GM10847 (cell line): Measurements from ENCODE around the gene DIS3L2.

Experiments used
- POLR2A ChIP-seq: IDR thresholded peaks from 2 replicates; pipeline ENCODE4 v1.6.1; 2011; ENCODE audit not compliant: insufficient read length; ENCODE audit errors: extremely low read depth

The DIS3L2 gene

GRCh38 chr2:231925303-231926179 lies 36.0 kb upstream of the DIS3L2 start:
- no peak for TF ChIP-seq POLR2A

DNA sequence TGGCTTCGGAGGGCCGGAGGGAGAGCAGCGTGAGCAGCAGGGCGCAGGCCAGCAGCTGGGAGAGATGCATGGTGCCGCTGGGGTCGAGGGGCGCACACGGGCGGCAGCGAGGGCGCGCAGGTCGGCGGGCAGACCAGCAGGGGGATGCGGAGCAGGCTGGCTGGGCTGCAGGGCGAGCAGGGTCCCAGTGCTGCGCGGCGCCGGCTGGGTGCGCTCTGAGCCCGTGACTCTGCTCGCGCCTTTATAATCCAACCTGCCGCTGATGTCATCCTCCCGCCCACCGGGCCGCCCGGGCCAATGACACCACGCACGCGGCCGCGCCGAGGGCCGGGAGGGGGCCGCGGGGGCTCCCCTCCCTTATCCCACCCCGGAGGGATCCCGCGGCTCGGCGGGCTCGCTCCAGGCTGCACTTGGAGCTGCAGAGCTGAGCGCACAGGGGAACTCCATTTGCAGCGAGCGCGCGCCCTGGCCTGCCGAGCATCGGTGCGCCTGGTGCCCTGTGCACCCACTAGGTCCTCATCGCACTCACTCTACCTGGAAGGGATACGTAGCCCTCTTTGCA lies 35.3 kb upstream of the DIS3L2 start, which contains the start of gene NPPC:
NPPC (minus strand) TSS at position 217 of the 562 bp plus-strand sequence; CDS start at position 70, 147 bp downstream.
- TF ChIP-seq POLR2A: no peak

- TF ChIP-seq POLR2A: no peak
Observed at GRCh38 chr2:231926761-231927565, 34.5 kb upstream of the DIS3L2 start.

- TF ChIP-seq POLR2A: no peak
Observed at GRCh38 chr2:231927566-231927890, 34.0 kb upstream of the DIS3L2 start.

DNA sequence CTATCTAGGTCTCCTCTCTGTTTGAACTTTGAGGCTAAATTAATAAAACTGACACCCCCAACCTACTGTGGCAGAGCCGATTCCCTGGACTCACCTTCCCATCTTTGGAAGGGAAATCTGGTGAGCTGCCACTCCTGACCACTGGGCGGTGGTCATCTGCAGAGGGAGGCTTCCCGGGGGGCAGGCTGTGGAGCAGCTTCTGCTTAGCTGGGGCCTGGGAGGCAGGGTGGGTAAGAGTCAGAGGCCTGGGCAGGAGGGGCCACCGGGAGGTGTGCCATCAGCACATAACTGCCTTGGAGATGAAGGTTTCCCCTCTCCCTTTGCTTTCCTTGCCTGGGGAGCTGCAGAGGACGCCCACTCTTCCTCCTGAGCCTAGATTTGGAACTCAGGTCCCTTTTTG lies 33.0 kb upstream of the DIS3L2 start:
- no peak for TF ChIP-seq POLR2A

DNA sequence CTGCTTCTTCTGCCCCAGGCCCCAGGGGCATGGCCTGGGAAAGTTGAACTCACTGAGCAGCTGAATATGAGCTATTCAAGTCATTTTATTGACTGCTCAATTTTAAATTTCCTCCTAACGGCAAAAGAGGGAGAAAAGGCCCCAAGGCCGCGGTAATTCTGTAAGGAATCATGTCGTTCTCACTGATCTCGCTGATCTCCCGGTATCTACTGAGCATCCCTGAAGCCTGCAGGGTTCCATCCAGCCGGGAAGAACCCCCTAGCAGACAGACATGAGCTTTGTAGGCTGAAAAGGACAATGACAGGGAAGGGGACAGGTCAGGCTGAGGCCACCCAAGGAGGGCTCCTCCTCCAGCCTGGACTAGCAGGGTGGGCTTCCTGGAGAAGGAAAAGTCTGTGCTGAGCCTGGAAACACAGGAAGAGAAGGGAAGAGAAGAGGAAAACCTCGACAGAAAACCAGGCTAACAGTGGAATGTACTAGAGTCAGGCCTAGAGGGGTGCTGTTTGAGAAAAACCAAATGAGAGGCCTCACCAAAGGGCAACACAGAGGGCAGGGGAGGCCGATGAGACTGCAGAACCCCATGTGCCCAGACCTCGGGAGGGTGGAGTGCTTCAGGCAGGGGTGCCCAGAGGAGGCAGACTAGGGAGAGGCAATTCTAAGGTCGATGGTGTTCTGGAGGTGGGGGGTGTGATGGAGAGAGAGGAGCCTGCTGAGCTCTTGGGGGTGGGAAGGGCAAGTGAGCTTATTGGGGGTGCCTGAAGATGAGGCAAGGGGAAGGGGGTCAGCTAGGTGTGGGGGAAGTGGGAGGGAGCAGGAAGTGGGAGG lies 32.4 kb upstream of the DIS3L2 start:
- no peak for TF ChIP-seq POLR2A

- TF ChIP-seq POLR2A: no peak
Observed at GRCh38 chr2:231929961-231930592, 31.4 kb upstream of the DIS3L2 start.

DNA sequence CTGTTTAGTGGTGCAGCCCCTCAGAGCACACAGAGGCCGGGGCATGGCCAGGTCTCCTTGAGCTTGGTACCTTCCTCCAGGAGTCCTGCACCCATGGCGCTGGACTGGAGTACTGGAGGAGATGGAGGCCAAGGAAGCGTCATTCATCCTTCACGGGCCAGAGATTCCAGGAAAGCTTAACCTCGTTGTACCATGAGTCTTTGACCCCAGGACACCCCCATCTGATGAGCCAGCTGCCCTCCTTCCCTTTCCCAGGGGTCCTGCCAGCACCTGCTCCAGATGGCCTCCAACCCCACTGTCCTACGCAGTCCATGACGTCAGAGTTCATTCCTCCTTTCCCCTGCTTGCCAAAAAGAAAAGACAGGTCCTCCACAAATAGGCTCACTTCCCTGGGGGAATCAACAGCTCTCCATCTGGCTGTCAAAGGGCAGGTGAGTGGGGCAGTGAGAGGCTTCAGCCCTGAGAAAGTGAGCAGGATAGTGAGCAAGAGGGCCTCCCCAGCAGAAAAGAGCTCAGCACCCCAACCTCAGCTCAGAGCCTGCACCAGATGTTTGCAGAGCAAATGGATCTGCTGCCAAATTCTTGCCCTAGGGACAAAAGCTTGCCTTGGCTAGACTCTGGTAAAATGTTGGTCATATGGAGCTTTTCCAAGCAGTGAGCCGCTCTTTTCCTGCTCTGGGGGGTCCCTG lies 30.8 kb upstream of the DIS3L2 start:
- TF ChIP-seq POLR2A: no peak

DNA sequence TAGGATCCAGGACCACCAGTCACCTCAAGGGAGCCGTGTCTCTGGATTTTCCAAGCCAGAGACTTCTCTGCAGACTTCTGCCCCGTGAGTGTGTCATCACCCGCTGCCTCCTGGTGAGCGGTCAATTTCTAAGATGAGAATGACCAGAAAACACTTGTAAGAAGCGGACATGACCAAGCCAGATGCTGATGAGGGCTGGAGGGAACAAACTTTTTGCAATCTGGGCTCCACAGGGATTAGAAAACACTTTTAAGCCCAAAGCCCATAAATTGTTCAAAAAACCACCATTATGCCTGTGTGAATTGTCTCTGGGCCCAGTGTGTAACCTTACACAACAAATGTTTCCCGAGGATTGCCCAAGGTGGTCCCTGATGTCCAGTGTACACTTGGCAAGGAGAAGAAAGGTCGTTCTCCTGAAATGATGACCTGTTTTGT lies 30.0 kb upstream of the DIS3L2 start:
- TF ChIP-seq POLR2A: no peak

DNA sequence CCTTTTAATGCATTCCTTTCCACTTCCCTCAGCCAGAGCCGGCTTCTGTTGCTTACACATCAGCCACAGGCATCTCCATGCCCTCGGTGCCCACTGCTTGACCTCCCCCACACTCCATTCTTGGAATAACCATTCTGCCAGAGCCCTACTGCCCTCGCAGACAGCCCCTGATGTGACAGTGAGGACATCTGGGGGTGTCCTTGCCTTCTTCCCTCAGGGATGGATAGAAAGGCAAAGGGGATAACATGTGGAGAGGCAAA lies 28.9 kb upstream of the DIS3L2 start:
- TF ChIP-seq POLR2A: no peak

DNA sequence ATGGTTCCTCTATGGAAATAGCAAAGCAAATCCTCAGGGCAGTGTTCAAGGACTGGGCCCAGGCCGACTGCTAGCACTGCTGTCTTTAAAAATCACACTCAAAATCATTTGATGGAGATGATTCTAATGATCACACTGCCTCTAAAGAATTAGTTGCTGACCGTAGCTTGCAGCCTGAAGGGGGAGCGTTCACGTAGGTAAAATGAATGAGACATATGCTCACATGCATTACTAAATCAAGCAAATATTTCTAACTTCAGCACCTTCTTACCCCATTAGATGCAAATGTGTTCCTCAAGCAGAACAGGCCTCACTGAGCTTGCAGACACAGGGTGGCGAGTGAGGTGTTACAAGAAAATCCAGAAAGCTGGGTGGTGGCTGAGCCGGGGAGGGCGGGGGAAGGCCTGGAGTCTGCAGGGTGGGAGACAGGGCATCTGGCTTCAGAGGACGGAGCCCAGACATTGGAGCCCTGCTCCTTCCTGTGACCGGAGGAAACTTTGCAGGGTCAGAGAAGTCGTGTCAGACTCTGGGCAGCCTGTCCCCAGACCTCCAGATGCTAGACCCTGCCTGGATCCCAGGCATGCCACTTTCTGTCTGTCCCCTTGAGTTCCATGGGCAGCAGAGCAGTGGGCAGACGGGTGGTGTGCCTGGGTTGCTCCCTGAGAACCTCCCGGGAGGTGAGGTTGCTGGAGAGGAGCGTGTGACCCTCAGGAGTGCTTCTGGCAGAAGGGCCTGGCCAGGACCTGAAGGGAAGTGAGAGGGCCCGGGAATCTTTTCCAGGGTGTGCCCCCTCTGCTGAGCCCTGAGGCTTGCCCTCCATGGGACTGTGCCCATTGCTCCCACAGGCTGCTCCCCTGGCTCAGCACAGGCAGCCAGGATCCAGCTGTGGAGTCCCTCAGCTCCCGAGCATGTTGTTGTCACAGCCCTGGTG lies 28.3 kb upstream of the DIS3L2 start:
- no peak for TF ChIP-seq POLR2A

- no peak for TF ChIP-seq POLR2A
Observed at GRCh38 chr2:231933916-231934401, 27.6 kb upstream of the DIS3L2 start.
